IMR-90 (cell line): ENCODE measurements around the gene TMEM252. TPM values are rescaled to one million over a fixed set of nuclear protein-coding genes. Genes with fewer than 3 reads are reported as not detected.

Experiments used
- ATAC-seq: fragments of 200-7000 bp; cut with Tn5 transposase; 2 replicates; pipeline ENCODE4 v1.9.1; 2020; ENCODE audit warnings: low read depth, mild to moderate bottlenecking, moderate library complexity
- BruUV-seq: library from RNA; stranded (reverse); fragments of 400-500 nt; replicated peaks from 2 replicates; lab custom pipeline; 2021; lab: Mats Ljungman, UMichigan
- CTCF ChIA-PET: fragments of 300-600 bp; formaldehyde crosslinking; extraction: SDS; loops from one replicate; lab custom pipeline; 2021; ENCODE audit warnings: antibody characterized with exemption; lab: Yijun Ruan, JAX
- POLR2A ChIA-PET: fragments of 300-600 bp; sonication (Branson Sonifier 250); formaldehyde crosslinking; loops from one replicate; lab custom pipeline; 2022; ENCODE audit warnings: antibody characterized with exemption; ENCODE audit not compliant: unreplicated experiment; lab: Charles Lee
- DNase-seq: peaks from one replicate; pipeline ENCODE4 v3.0.0; 2013
- H2AFZ ChIP-seq: replicated peaks from 2 replicates; pipeline ENCODE3; 2013; ENCODE audit warnings: low read length, mild to moderate bottlenecking; ENCODE audit not compliant: poor library complexity
- H2AK5ac ChIP-seq: 2 replicates; pipeline ENCODE4 v1.6.1; 2013; ENCODE audit warnings: low read depth, low read length, inconsistent platforms
- H2AK9ac ChIP-seq: replicated peaks from 2 replicates; pipeline ENCODE3; 2013; ENCODE audit warnings: mild to moderate bottlenecking, low read depth, low read length, moderate library complexity; ENCODE audit not compliant: poor library complexity
- H2BK120ac ChIP-seq: 2 replicates; pipeline ENCODE4 v1.6.1; 2013; ENCODE audit warnings: low read depth, low read length, inconsistent platforms
- H2BK15ac ChIP-seq: 3 replicates; pipeline ENCODE4 v1.6.1; 2013; ENCODE audit warnings: low read depth, low read length, inconsistent platforms
- H2BK20ac ChIP-seq: 2 replicates; pipeline ENCODE4 v1.6.1; 2013; ENCODE audit warnings: low read depth, mild to moderate bottlenecking, inconsistent platforms, low read length, moderate library complexity
- H2BK5ac ChIP-seq: 2 replicates; pipeline ENCODE4 v1.6.1; 2013; ENCODE audit warnings: mild to moderate bottlenecking, low read depth, low read length, inconsistent platforms; ENCODE audit not compliant: poor library complexity, severe bottlenecking
- H3K14ac ChIP-seq: replicated peaks from 2 replicates; pipeline ENCODE4 v1.6.1; 2013; ENCODE audit warnings: low read depth, low read length, inconsistent platforms
- H3K18ac ChIP-seq: 2 replicates; pipeline ENCODE4 v1.6.1; 2013; ENCODE audit warnings: low read depth, low read length, control low read depth
- H3K23ac ChIP-seq: 2 replicates; pipeline ENCODE4 v1.6.1; 2013; ENCODE audit warnings: low read depth, low read length, inconsistent platforms
- H3K27ac ChIP-seq: 2 replicates; pipeline ENCODE4 v1.5.1; 2013; ENCODE audit warnings: mild to moderate bottlenecking, control low read depth, low read length; ENCODE audit not compliant: insufficient read depth
- H3K27me3 ChIP-seq: 2 replicates; pipeline ENCODE4 v1.6.1; 2013; ENCODE audit warnings: low read length; ENCODE audit not compliant: control insufficient read depth, insufficient read depth
- H3K36me3 ChIP-seq: 2 replicates; pipeline ENCODE4 v1.6.1; 2013; ENCODE audit warnings: low read length, mixed read lengths; ENCODE audit not compliant: control insufficient read depth, insufficient read depth
- H3K4ac ChIP-seq: 2 replicates; pipeline ENCODE4 v1.6.1; 2013; ENCODE audit warnings: low read depth, low read length, inconsistent platforms
- H3K4me1 ChIP-seq: 2 replicates; pipeline ENCODE4 v1.6.1; 2013; ENCODE audit warnings: low read length, mixed read lengths; ENCODE audit not compliant: control insufficient read depth, insufficient read depth
- H3K4me2 ChIP-seq: 2 replicates; pipeline ENCODE4 v1.6.1; 2013; ENCODE audit warnings: low read depth, mild to moderate bottlenecking, control low read depth, low read length, moderate library complexity
- H3K4me3 ChIP-seq: 2 replicates; pipeline ENCODE4 v1.5.1; 2013; ENCODE audit warnings: low read depth, mild to moderate bottlenecking, control low read depth, low read length, moderate library complexity; ENCODE audit not compliant: insufficient read depth
- H3K56ac ChIP-seq: 2 replicates; pipeline ENCODE4 v1.6.1; 2013; ENCODE audit warnings: low read length, inconsistent platforms; ENCODE audit not compliant: insufficient read depth; ENCODE audit errors: extremely low read depth
- H3K79me1 ChIP-seq, 2 experiments: 2 replicates each; pipeline ENCODE4 v1.6.1; 2013; ENCODE audit warnings: low read length in 2 of 2, inconsistent platforms in 1 of 2, low read depth in 1 of 2
- H3K9ac ChIP-seq: 2 replicates; pipeline ENCODE4 v1.6.1; 2013; ENCODE audit warnings: low read depth, low read length, control low read depth
- H3K9me1 ChIP-seq: 2 replicates; pipeline ENCODE4 v1.6.1; 2013; ENCODE audit warnings: low read length, inconsistent platforms; ENCODE audit not compliant: insufficient read depth
- H3K9me3 ChIP-seq: 2 replicates; pipeline ENCODE4 v1.6.1; 2013; ENCODE audit warnings: low read length; ENCODE audit not compliant: control insufficient read depth, insufficient read depth
- H4K20me1 ChIP-seq: 2 replicates; pipeline ENCODE4 v1.6.1; 2013; ENCODE audit warnings: low read length, inconsistent platforms; ENCODE audit not compliant: insufficient read depth
- H4K5ac ChIP-seq: 2 replicates; pipeline ENCODE4 v1.6.1; 2013; ENCODE audit warnings: mild to moderate bottlenecking, low read depth, low read length, control low read depth
- H4K8ac ChIP-seq, 2 experiments: 2 replicates each; pipeline ENCODE4 v1.6.1; 2013; ENCODE audit warnings: low read depth in 2 of 2, low read length in 2 of 2, control low read depth in 1 of 2, inconsistent platforms in 1 of 2
- H4K91ac ChIP-seq: 2 replicates; pipeline ENCODE4 v1.6.1; 2013; ENCODE audit warnings: low read depth, low read length, inconsistent platforms; ENCODE audit not compliant: insufficient read depth
- BHLHE40 ChIP-seq: fragments of 150-350 bp; IDR thresholded peaks from 2 replicates; pipeline ENCODE4 v1.6.1; 2016; ENCODE audit warnings: mild to moderate bottlenecking, low read depth, low read length
- CHD1 ChIP-seq: IDR thresholded peaks from 2 replicates; pipeline ENCODE4 v1.6.1; 2012; ENCODE audit warnings: low read depth, low read length, improper control_type of control experiment
- FOS ChIP-seq: fragments of 150-350 bp; IDR thresholded peaks from 2 replicates; pipeline ENCODE4 v1.6.1; 2016; ENCODE audit warnings: low read depth, low read length
- POLR2A ChIP-seq: IDR thresholded peaks from 2 replicates; pipeline ENCODE4 v1.6.1; 2012; ENCODE audit warnings: mild to moderate bottlenecking, low read depth, low read length
- RCOR1 ChIP-seq: IDR thresholded peaks from 2 replicates; pipeline ENCODE4 v1.6.1; 2012; ENCODE audit warnings: mild to moderate bottlenecking, low read length, improper control_type of control experiment; ENCODE audit not compliant: insufficient replicate concordance
- SMC3 ChIP-seq: fragments of 150-350 bp; IDR thresholded peaks from 2 replicates; pipeline ENCODE4 v1.6.1; 2016; ENCODE audit warnings: low read depth, mild to moderate bottlenecking, antibody characterized with exemption, low read length, moderate library complexity
- WGBS, 2 experiments: methylation state at CpG; one replicate each; pipeline versions ENCODE4 v1.1.5 to v1.1.7; 2013; ENCODE audit warnings: missing lambda C conversion rate in 2 of 2; ENCODE audit not compliant: insufficient read length in 1 of 2; ENCODE audit errors: extremely low coverage in 2 of 2; 5-methylcytosine and 5-hydroxymethylcytosine counted together
- dilution Hi-C: fragments of 300-500 bp; cut with HindIII; formaldehyde crosslinking; loops from one replicate; pipeline ENCODE4 v1.14.3; 2018; ENCODE audit warnings: low sequenced_read_pairs; ENCODE audit not compliant: unreplicated experiment
- in situ Hi-C: fragments of 300-500 bp; cut with MboI; formaldehyde crosslinking; loops from 3 replicates; pipeline ENCODE4 v1.14.3; 2019; ENCODE audit warnings: low sequenced_read_pairs, inconsistent platforms, mixed read lengths
- intact Hi-C: fragments of 100-400 bp; cut with micrococcal nuclease; formaldehyde crosslinking; loops from 2 replicates; pipeline ENCODE4 v1.10.0; 2022
- polyA plus RNA-seq, 3 experiments: library from polyadenylated mRNA; depleted of rRNA; stranded (reverse); fragments of >200 nt; gene quantifications; 2 replicates each; pipeline ENCODE4 v1.2.3, GENCODE V29; 2012; ENCODE audit warnings: low replicate concordance in 1 of 3
- total RNA-seq: library from RNA; depleted of rRNA; stranded (reverse); fragments of >200 nt; gene quantifications from 2 replicates; pipeline ENCODE4 v1.2.3, GENCODE V29; 2012
- TF ChIP-seq, protein P1 (sequence below): fragments of 150-350 bp; IDR thresholded peaks from 2 replicates; pipeline ENCODE4 v1.6.1; 2016; ENCODE audit warnings: low read depth, mild to moderate bottlenecking, low read length, moderate library complexity, borderline replicate concordance
- TF ChIP-seq, protein P2 (sequence below): conservative IDR thresholded peaks from 2 replicates; pipeline ENCODE4 v1.5.1; 2012; ENCODE audit warnings: mild to moderate bottlenecking, low read depth, low read length, improper control_type of control experiment
- TF ChIP-seq, protein P3 (sequence below): fragments of 150-350 bp; IDR thresholded peaks from 2 replicates; pipeline ENCODE4 v1.6.1; 2017; ENCODE audit warnings: mild to moderate bottlenecking, antibody characterized with exemption, low read length, low read depth

Gene TMEM252
- total and polyA plus RNA-seq, 2 of the 4 experiments (the other 2 are of a cell fraction): not detected

DNA sequence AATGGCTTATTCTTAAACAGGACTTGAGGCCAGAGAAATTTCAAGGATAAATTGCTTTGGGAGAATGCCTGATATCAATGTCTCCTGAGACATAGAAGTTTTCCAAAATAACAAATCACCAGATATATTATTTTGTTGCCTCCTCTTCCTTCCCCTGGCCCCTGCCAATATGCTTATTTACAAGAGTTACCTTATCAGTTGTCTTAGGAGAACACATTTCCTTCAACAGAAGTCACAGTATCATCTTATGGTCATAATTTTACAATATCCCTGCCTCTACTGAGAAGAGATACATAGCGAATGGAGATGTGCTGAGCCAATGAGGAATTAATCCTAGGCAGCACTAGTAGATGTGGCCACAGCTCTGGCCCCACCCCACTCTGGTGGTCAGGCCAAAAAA, 43.1 kb downstream of the TMEM252 start:
- no CpG with 5 or more reads among the region's 1 CpG for WGBS, 2 experiments
- H2AFZ ChIP-seq: no peak overlapping the region
- BruUV-seq: no TSS peak
- no peak overlapping the region for H3K27ac ChIP-seq
- intact Hi-C loops (loop anchor here (5.0 kb wide), 1 partner anchor 55 kb away; no protein-coding TSS in a partner anchor), dilution Hi-C loops (no loop called here), in situ Hi-C loops (no loop called here)
- H4K20me1 ChIP-seq: no peaks in the 10 kb centered on the region
- no peak overlapping the region for H4K91ac ChIP-seq
- H3K18ac ChIP-seq: no peak overlapping the region
- H3K9me3 ChIP-seq: no peaks in the 10 kb centered on the region
- ChIA-PET CTCF (no interaction called here), POLR2A (no interaction called here)
- no peak overlapping the region for H3K14ac ChIP-seq
- H4K5ac ChIP-seq: no peak overlapping the region
- H3K9me1 ChIP-seq: no peaks in the 10 kb centered on the region; the same call in 1 of the 2 replicates
- no peak overlapping the region for H2AK9ac ChIP-seq
- no peak overlapping the region for H3K4ac ChIP-seq
- H3K4me2 ChIP-seq: no peak overlapping the region
- H2BK20ac ChIP-seq: no peak overlapping the region
- TF ChIP-seq RCOR1 (no peak), BHLHE40 (no peak), CHD1 (no peak), SMC3 (no peak), POLR2A (no peak), FOS (no peak)
- TF ChIP-seq, protein P1, sequence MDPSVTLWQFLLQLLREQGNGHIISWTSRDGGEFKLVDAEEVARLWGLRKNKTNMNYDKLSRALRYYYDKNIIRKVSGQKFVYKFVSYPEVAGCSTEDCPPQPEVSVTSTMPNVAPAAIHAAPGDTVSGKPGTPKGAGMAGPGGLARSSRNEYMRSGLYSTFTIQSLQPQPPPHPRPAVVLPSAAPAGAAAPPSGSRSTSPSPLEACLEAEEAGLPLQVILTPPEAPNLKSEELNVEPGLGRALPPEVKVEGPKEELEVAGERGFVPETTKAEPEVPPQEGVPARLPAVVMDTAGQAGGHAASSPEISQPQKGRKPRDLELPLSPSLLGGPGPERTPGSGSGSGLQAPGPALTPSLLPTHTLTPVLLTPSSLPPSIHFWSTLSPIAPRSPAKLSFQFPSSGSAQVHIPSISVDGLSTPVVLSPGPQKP: no peak
- TF ChIP-seq, protein P2, sequence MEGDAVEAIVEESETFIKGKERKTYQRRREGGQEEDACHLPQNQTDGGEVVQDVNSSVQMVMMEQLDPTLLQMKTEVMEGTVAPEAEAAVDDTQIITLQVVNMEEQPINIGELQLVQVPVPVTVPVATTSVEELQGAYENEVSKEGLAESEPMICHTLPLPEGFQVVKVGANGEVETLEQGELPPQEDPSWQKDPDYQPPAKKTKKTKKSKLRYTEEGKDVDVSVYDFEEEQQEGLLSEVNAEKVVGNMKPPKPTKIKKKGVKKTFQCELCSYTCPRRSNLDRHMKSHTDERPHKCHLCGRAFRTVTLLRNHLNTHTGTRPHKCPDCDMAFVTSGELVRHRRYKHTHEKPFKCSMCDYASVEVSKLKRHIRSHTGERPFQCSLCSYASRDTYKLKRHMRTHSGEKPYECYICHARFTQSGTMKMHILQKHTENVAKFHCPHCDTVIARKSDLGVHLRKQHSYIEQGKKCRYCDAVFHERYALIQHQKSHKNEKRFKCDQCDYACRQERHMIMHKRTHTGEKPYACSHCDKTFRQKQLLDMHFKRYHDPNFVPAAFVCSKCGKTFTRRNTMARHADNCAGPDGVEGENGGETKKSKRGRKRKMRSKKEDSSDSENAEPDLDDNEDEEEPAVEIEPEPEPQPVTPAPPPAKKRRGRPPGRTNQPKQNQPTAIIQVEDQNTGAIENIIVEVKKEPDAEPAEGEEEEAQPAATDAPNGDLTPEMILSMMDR: no peak
- TF ChIP-seq, protein P3, sequence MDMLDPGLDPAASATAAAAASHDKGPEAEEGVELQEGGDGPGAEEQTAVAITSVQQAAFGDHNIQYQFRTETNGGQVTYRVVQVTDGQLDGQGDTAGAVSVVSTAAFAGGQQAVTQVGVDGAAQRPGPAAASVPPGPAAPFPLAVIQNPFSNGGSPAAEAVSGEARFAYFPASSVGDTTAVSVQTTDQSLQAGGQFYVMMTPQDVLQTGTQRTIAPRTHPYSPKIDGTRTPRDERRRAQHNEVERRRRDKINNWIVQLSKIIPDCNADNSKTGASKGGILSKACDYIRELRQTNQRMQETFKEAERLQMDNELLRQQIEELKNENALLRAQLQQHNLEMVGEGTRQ: no peak
- H2BK15ac ChIP-seq: no peak overlapping the region
- no peaks in the 10 kb centered on the region for H3K36me3 ChIP-seq
- ATAC-seq (no peak), DNase-seq (no peak)
- no peak overlapping the region for H3K4me3 ChIP-seq
- no peak overlapping the region for H2AK5ac ChIP-seq
- H3K9ac ChIP-seq: no peak overlapping the region
- H3K79me1 ChIP-seq: no peaks in the 10 kb centered on the region
- H3K4me1 ChIP-seq: peaks cover 13% of the 10 kb centered on the region
- no peak overlapping the region for H3K23ac ChIP-seq
- H3K27me3 ChIP-seq: no peaks in the 10 kb centered on the region
- no peak overlapping the region for H2BK120ac ChIP-seq
- H2BK5ac ChIP-seq: no peak overlapping the region
- no peak overlapping the region for H3K56ac ChIP-seq
- no peak overlapping the region for H4K8ac ChIP-seq
